Karpas-422 (cell line): Measurements from ENCODE around the gene DNMT3L. TPM values are rescaled to one million over a fixed set of nuclear protein-coding genes. Genes with fewer than 3 reads are reported as not detected.

Experiments
- DNase-seq: peaks from one replicate; pipeline ENCODE4 v3.0.0-alpha.2; 2015
- H2AFZ ChIP-seq: fragments of 200-600 bp; sonication (generic); 2 replicates; pipeline ENCODE4 v1.6.1; 2014; ENCODE audit warnings: antibody characterized with exemption, low read length, mixed read lengths
- H3K27ac ChIP-seq: fragments of 200-600 bp; sonication (generic); 2 replicates; pipeline ENCODE4 v1.5.1; 2014; ENCODE audit warnings: mild to moderate bottlenecking, low read length, moderate library complexity
- H3K27me3 ChIP-seq: fragments of 200-600 bp; sonication (generic); 2 replicates; pipeline ENCODE4 v1.6.1; 2014; ENCODE audit warnings: low read length, mixed read lengths
- H3K36me3 ChIP-seq: fragments of 200-600 bp; sonication (generic); 2 replicates; pipeline ENCODE4 v1.6.1; 2014; ENCODE audit warnings: low read length, mixed read lengths; ENCODE audit not compliant: insufficient read depth
- H3K4me1 ChIP-seq: fragments of 200-600 bp; sonication (generic); 2 replicates; pipeline ENCODE4 v1.6.1; 2014; ENCODE audit warnings: mild to moderate bottlenecking, low read length, mixed read lengths
- H3K4me2 ChIP-seq: fragments of 200-600 bp; sonication (generic); 2 replicates; pipeline ENCODE4 v1.6.1; 2014; ENCODE audit warnings: low read length, low read depth, mild to moderate bottlenecking; ENCODE audit not compliant: poor library complexity, severe bottlenecking
- H3K4me3 ChIP-seq: fragments of 200-600 bp; sonication (generic); 2 replicates; pipeline ENCODE4 v1.5.1; 2014; ENCODE audit warnings: mild to moderate bottlenecking, antibody characterized with exemption, low read length, mixed read lengths
- H3K79me2 ChIP-seq: fragments of 200-600 bp; sonication (generic); 2 replicates; pipeline ENCODE4 v1.6.1; 2014; ENCODE audit warnings: mild to moderate bottlenecking, low read length, mixed read lengths
- H3K9ac ChIP-seq: fragments of 200-600 bp; sonication (generic); 2 replicates; pipeline ENCODE4 v1.6.0; 2014; ENCODE audit warnings: low read length
- H3K9me2 ChIP-seq: fragments of 200-600 bp; sonication (generic), shearing (Covaris generic); replicated peaks from 2 replicates; pipeline ENCODE4 v1.6.0; 2014; ENCODE audit warnings: mild to moderate bottlenecking, low read length, moderate library complexity; ENCODE audit not compliant: insufficient read depth
- H3K9me3 ChIP-seq: fragments of 300-700, 200-600 bp; sonication (generic); 2 replicates; pipeline ENCODE4 v1.6.1; 2014; ENCODE audit warnings: low read length, mixed read lengths
- H4K20me1 ChIP-seq: fragments of 200-600 bp; sonication (generic); 2 replicates; pipeline ENCODE4 v1.6.1; 2014; ENCODE audit warnings: mild to moderate bottlenecking, antibody characterized with exemption, low read length, low read depth; ENCODE audit not compliant: insufficient read depth
- total RNA-seq: library from RNA; depleted of rRNA; stranded (reverse); fragments of >200 nt; shearing (Covaris generic); gene quantifications from 2 replicates; pipeline ENCODE4 v1.2.3, GENCODE V29; 2014; ENCODE audit warnings: low replicate concordance

Gene DNMT3L
- total RNA-seq, 1 experiment from 2014 or later, result not detected

GRCh38 chr21:44297525-44298290, 36.0 kb upstream of the DNMT3L start:
- Histone ChIP-seq H3K27ac (no peak overlapping the region), H3K4me2 (no peak overlapping the region)

GRCh38 chr21:44296916-44297315, 35.2 kb upstream of the DNMT3L start:
- peaks cover 18% of the 10 kb centered on the region for H3K79me2 ChIP-seq
- H3K4me3 ChIP-seq, result no peak overlapping the region
- no peaks in the 10 kb centered on the region for H3K9me2 ChIP-seq
- no peak overlapping the region for H3K9ac ChIP-seq
- H3K9me3 ChIP-seq, result no peaks in the 10 kb centered on the region
- H3K27ac ChIP-seq, result no peak overlapping the region
- H4K20me1 ChIP-seq, result peaks cover 15% of the 10 kb centered on the region
- no peak for DNase-seq
- H3K27me3 ChIP-seq, result peaks cover 3% of the 10 kb centered on the region; the same call in 1 of the 2 replicates
- H3K4me2 ChIP-seq, result no peak overlapping the region
- H3K36me3 ChIP-seq, result no peaks in the 10 kb centered on the region
- no peak overlapping the region for H2AFZ ChIP-seq
- peaks cover 21% of the 10 kb centered on the region for H3K4me1 ChIP-seq

More at GRCh38 chr21:44297525-44298290, 36.0 kb upstream of the DNMT3L start:
- H3K4me3 ChIP-seq, result no peak overlapping the region
- H3K36me3 ChIP-seq, result no peaks in the 10 kb centered on the region
- no peaks in the 10 kb centered on the region for H3K9me3 ChIP-seq
- peaks cover 22% of the 10 kb centered on the region for H4K20me1 ChIP-seq
- H3K4me1 ChIP-seq, result peaks cover 29% of the 10 kb centered on the region
- H2AFZ ChIP-seq, result no peak overlapping the region
- H3K79me2 ChIP-seq, result peaks cover 26% of the 10 kb centered on the region
- DNase-seq, result peak; percentile 87
- peaks cover 3% of the 10 kb centered on the region; the same call in 1 of the 2 replicates for H3K27me3 ChIP-seq
- no peak overlapping the region for H3K9ac ChIP-seq
- H3K9me2 ChIP-seq, result no peaks in the 10 kb centered on the region

- no peak for DNase-seq
- Histone ChIP-seq H3K4me1 (peaks cover 13% of the 10 kb centered on the region), H3K9ac (no peak overlapping the region), H3K27ac (no peak overlapping the region), H3K4me3 (no peak overlapping the region), H4K20me1 (peaks cover 6% of the 10 kb centered on the region), H3K9me3 (no peaks in the 10 kb centered on the region), H3K36me3 (no peaks in the 10 kb centered on the region), H3K4me2 (no peak overlapping the region), H3K27me3 (peaks cover 3% of the 10 kb centered on the region; the same call in 1 of the 2 replicates), H3K79me2 (peaks cover 10% of the 10 kb centered on the region), H2AFZ (no peak overlapping the region), H3K9me2 (no peaks in the 10 kb centered on the region)
Observed at GRCh38 chr21:44296103-44296519, 34.4 kb upstream of the DNMT3L start.

GRCh38 chr21:44295646-44296045, 33.9 kb upstream of the DNMT3L start:
- H3K9me2 ChIP-seq, result no peaks in the 10 kb centered on the region
- no peak overlapping the region for H3K27ac ChIP-seq
- H3K4me3 ChIP-seq, result no peak overlapping the region
- no peaks in the 10 kb centered on the region for H3K36me3 ChIP-seq
- H3K4me1 ChIP-seq, result peaks cover 10% of the 10 kb centered on the region
- no peak for DNase-seq
- H4K20me1 ChIP-seq, result peaks cover 2% of the 10 kb centered on the region
- H3K9ac ChIP-seq, result no peak overlapping the region
- no peaks in the 10 kb centered on the region for H3K9me3 ChIP-seq
- peaks cover 3% of the 10 kb centered on the region; the same call in 1 of the 2 replicates for H3K27me3 ChIP-seq
- no peak overlapping the region for H2AFZ ChIP-seq
- no peak overlapping the region for H3K4me2 ChIP-seq
- H3K79me2 ChIP-seq, result peaks cover 5% of the 10 kb centered on the region

GRCh38 chr21:44295163-44295573, 33.5 kb upstream of the DNMT3L start:
- DNase-seq, result peak; percentile 51
- H3K27ac ChIP-seq, result no peak overlapping the region
- no peaks in the 10 kb centered on the region for H3K36me3 ChIP-seq
- no peak overlapping the region for H3K9ac ChIP-seq
- H2AFZ ChIP-seq, result no peak overlapping the region
- H3K9me3 ChIP-seq, result no peaks in the 10 kb centered on the region
- peaks cover 10% of the 10 kb centered on the region for H3K4me1 ChIP-seq
- peaks cover under 1% of the 10 kb centered on the region; the same call in 1 of the 2 replicates for H3K79me2 ChIP-seq
- H3K27me3 ChIP-seq, result peaks cover 3% of the 10 kb centered on the region; the same call in 1 of the 2 replicates
- no peaks in the 10 kb centered on the region; the same call in none of the 2 replicates for H4K20me1 ChIP-seq
- no peak overlapping the region for H3K4me2 ChIP-seq
- H3K4me3 ChIP-seq, result no peak overlapping the region
- no peaks in the 10 kb centered on the region for H3K9me2 ChIP-seq

- no peaks in the 10 kb centered on the region for H3K9me2 ChIP-seq
- no peaks in the 10 kb centered on the region for H3K79me2 ChIP-seq
- H3K4me2 ChIP-seq, result no peak overlapping the region
- H3K27me3 ChIP-seq, result peaks cover 3% of the 10 kb centered on the region; the same call in 1 of the 2 replicates
- no peak overlapping the region for H3K9ac ChIP-seq
- H2AFZ ChIP-seq, result no peak overlapping the region
- no peaks in the 10 kb centered on the region for H3K9me3 ChIP-seq
- H4K20me1 ChIP-seq, result no peaks in the 10 kb centered on the region; the same call in none of the 2 replicates
- DNase-seq, result no peak
- no peaks in the 10 kb centered on the region for H3K36me3 ChIP-seq
- no peak overlapping the region for H3K27ac ChIP-seq
- peaks cover 8% of the 10 kb centered on the region for H3K4me1 ChIP-seq
- no peak overlapping the region for H3K4me3 ChIP-seq
Observed at GRCh38 chr21:44294391-44295162, 32.9 kb upstream of the DNMT3L start.

- Histone ChIP-seq H3K9me2 (no peaks in the 10 kb centered on the region), H4K20me1 (no peaks in the 10 kb centered on the region; the same call in none of the 2 replicates), H3K27ac (no peak overlapping the region), H3K9ac (no peak overlapping the region), H3K9me3 (no peaks in the 10 kb centered on the region), H3K27me3 (peaks cover 3% of the 10 kb centered on the region; the same call in 1 of the 2 replicates), H2AFZ (no peak overlapping the region), H3K36me3 (no peaks in the 10 kb centered on the region), H3K4me2 (no peak overlapping the region), H3K4me1 (0 out of 2 replicates have a peak, but pooled peaks cover 2% of the 10 kb centered on the region), H3K79me2 (no peaks in the 10 kb centered on the region), H3K4me3 (no peak overlapping the region)
- DNase-seq, result no peak
Observed at GRCh38 chr21:44293551-44294231, 32.0 kb upstream of the DNMT3L start.
